GM18951 (cell line): Measurements from ENCODE around the gene GORAB.

ENCODE experiments used
- POLR2A ChIP-seq: IDR thresholded peaks from 4 replicates; pipeline ENCODE4 v1.6.1; 2011; ENCODE audit warnings: mild to moderate bottlenecking; ENCODE audit not compliant: insufficient read length, insufficient read depth; ENCODE audit errors: extremely low read depth
- in situ Hi-C: fragments of 300-500 bp; cut with MboI; formaldehyde crosslinking; loops from one replicate; pipeline ENCODE4 v1.12.0; 2022; ENCODE audit warnings: low sequenced_read_pairs, mixed read lengths, inconsistent platforms; ENCODE audit not compliant: unreplicated experiment

The GORAB gene

GRCh38 chr1:170555370-170555769 is 23.4 kb downstream of the GORAB start:
- in situ Hi-C loops: no loop called here
- no peak for TF ChIP-seq POLR2A

GRCh38 chr1:170556917-170557316 is 25.0 kb downstream of the GORAB start:
- TF ChIP-seq POLR2A: no peak

GRCh38 chr1:170558731-170559130 is 26.8 kb downstream of the GORAB start:
- in situ Hi-C loops: no loop called here
- TF ChIP-seq POLR2A: no peak

More at GRCh38 chr1:170556917-170557316, 25.0 kb downstream of the GORAB start:
- in situ Hi-C loops: no loop called here

GRCh38 chr1:170559166-170559565 is 27.2 kb downstream of the GORAB start:
- in situ Hi-C loops: no loop called here
- no peak for TF ChIP-seq POLR2A

- no peak for TF ChIP-seq POLR2A
- in situ Hi-C loops: no loop called here
These were observed 28.8 kb downstream of the GORAB start for GRCh38 chr1:170560681-170561285.

- in situ Hi-C loops: no loop called here
- TF ChIP-seq POLR2A: no peak
These were observed 30.8 kb downstream of the GORAB start for GRCh38 chr1:170562646-170563338.

GRCh38 chr1:170567214-170567613 is 35.2 kb downstream of the GORAB start:
- in situ Hi-C loops: no loop called here
- TF ChIP-seq POLR2A: no peak

GRCh38 chr1:170568197-170568596 is 36.2 kb downstream of the GORAB start:
- TF ChIP-seq POLR2A: no peak
- in situ Hi-C loops: no loop called here

- TF ChIP-seq POLR2A: no peak
- in situ Hi-C loops: no loop called here
These were observed 45.0 kb downstream of the GORAB start for GRCh38 chr1:170576980-170577379.

GRCh38 chr1:170578359-170578758 is 46.4 kb downstream of the GORAB start:
- TF ChIP-seq POLR2A: no peak
- in situ Hi-C loops: no loop called here

GRCh38 chr1:170580636-170581440 is 48.9 kb downstream of the GORAB start:
- no peak for TF ChIP-seq POLR2A
- in situ Hi-C loops: no loop called here

GRCh38 chr1:170583186-170583585 is 51.2 kb downstream of the GORAB start:
- in situ Hi-C loops: no loop called here
- no peak for TF ChIP-seq POLR2A

- no peak for TF ChIP-seq POLR2A
- in situ Hi-C loops: no loop called here
These were observed 54.6 kb downstream of the GORAB start for GRCh38 chr1:170586321-170587252.

- no peak for TF ChIP-seq POLR2A
- in situ Hi-C loops: no loop called here
These were observed 55.3 kb downstream of the GORAB start for GRCh38 chr1:170587253-170587593.
